GM12878 (cell line): Measurements from ENCODE around the gene DDX10. TPM values are rescaled to one million over a fixed set of nuclear protein-coding genes. Genes with fewer than 3 reads are reported as not detected.

Source experiments
- ATAC-seq: fragments of 200-7000 bp; cut with Tn5 transposase; 3 replicates; pipeline ENCODE4 v1.9.1; 2020; ENCODE audit warnings: mild to moderate bottlenecking, moderate library complexity
- BruUV-seq: library from RNA; stranded (reverse); fragments of 400-500 nt; replicated peaks from 2 replicates; lab custom pipeline; 2021; lab: Mats Ljungman, UMichigan
- CTCF ChIA-PET: fragments of 300-600 bp; sonication (Branson Sonifier 250); formaldehyde crosslinking; extraction: SDS; loops from one replicate; lab custom pipeline; 2021; ENCODE audit warnings: inconsistent platforms; lab: Yijun Ruan, JAX
- POLR2A ChIA-PET: fragments of 350-600 bp; formaldehyde crosslinking; extraction: SDS; loops from one replicate; lab custom pipeline; 2021; ENCODE audit warnings: inconsistent platforms; lab: Charles Lee
- RAD21 ChIA-PET: fragments of 300-600 bp; sonication (Branson Sonifier 250); formaldehyde crosslinking; loops from one replicate; lab custom pipeline; 2023; ENCODE audit warnings: antibody characterized with exemption; ENCODE audit not compliant: unreplicated experiment; lab: Charles Lee
- SMC1A ChIA-PET: fragments of 300-600 bp; sonication (Branson Sonifier 250); formaldehyde crosslinking; loops from one replicate; lab custom pipeline; 2023; ENCODE audit not compliant: unreplicated experiment, uncharacterized antibody; lab: Charles Lee
- DNase-seq: peaks from one replicate; pipeline ENCODE4 v3.0.0-alpha.2; 2011; ENCODE audit warnings: low read depth, low spot score
- FAIRE-seq: peaks from 3 replicates; lab custom pipeline; 2011; peaks lifted over from hg19 to GRCh38; lab: Jason Lieb, UNC
- H2AFZ ChIP-seq: 2 replicates; pipeline ENCODE4 v1.6.0; 2011; ENCODE audit warnings: low read depth, low read length, control low read depth; ENCODE audit not compliant: control insufficient read depth
- H3K27ac ChIP-seq: 2 replicates; pipeline ENCODE4 v1.5.1; 2011; ENCODE audit warnings: control low read depth; ENCODE audit not compliant: control insufficient read depth, insufficient read depth
- H3K27me3 ChIP-seq, 2 experiments: replicated peaks in 1 of 2; 2 replicates each; pipeline versions ENCODE4 v1.6.0 to v1.6.1; 2011; ENCODE audit warnings: low read length in 1 of 2; ENCODE audit not compliant: control insufficient read depth in 2 of 2, insufficient read depth in 2 of 2
- H3K36me3 ChIP-seq, 2 experiments: 2 replicates each; pipeline ENCODE4 v1.5.1; 2011; ENCODE audit warnings: low read length in 1 of 2; ENCODE audit not compliant: control insufficient read depth in 2 of 2, insufficient read depth in 2 of 2
- H3K4me1 ChIP-seq: 2 replicates; pipeline ENCODE4 v1.6.1; 2011; ENCODE audit warnings: mild to moderate bottlenecking, low read length, moderate library complexity, mixed read lengths; ENCODE audit not compliant: control insufficient read depth, insufficient read depth
- H3K4me2 ChIP-seq: 2 replicates; pipeline ENCODE4 v1.6.0; 2011; ENCODE audit warnings: control low read depth; ENCODE audit not compliant: control insufficient read depth, insufficient read depth
- H3K4me3 ChIP-seq: fragments of 200-600 bp; sonication (generic); 2 replicates; pipeline ENCODE4 v1.5.1; 2016
- H3K79me2 ChIP-seq: 2 replicates; pipeline ENCODE4 v1.6.0; 2011; ENCODE audit warnings: low read length; ENCODE audit not compliant: control insufficient read depth, insufficient read depth
- H3K9ac ChIP-seq: 2 replicates; pipeline ENCODE4 v1.8.0; 2011; ENCODE audit warnings: low read length, control low read depth, mixed read lengths; ENCODE audit not compliant: control insufficient read depth, insufficient read depth
- H3K9me3 ChIP-seq: replicated peaks from 3 replicates; pipeline ENCODE4 v1.5.1; 2011; ENCODE audit warnings: mild to moderate bottlenecking, low read length; ENCODE audit not compliant: control insufficient read depth, insufficient read depth
- H4K20me1 ChIP-seq: 2 replicates; pipeline ENCODE4 v1.6.0; 2011; ENCODE audit not compliant: control insufficient read depth, insufficient read depth
- CBX3 ChIP-seq: fragments of 200-600 bp; sonication (generic); IDR thresholded peaks from 2 replicates; pipeline ENCODE4 v1.6.1; 2016; ENCODE audit warnings: low read depth, borderline replicate concordance
- ESRRA ChIP-seq: IDR thresholded peaks from 2 replicates; pipeline ENCODE4 v1.6.1; 2012; ENCODE audit warnings: mild to moderate bottlenecking, low read length, improper control_type of control experiment
- IKZF2 ChIP-seq, 2 experiments: fragments of 450-650 bp; IDR thresholded peaks; 2 replicates each; pipeline ENCODE4 v1.6.1; 2017; ENCODE audit warnings: mild to moderate bottlenecking in 2 of 2, moderate library complexity in 2 of 2
- JUND ChIP-seq: IDR thresholded peaks from 2 replicates; pipeline ENCODE4 v1.6.1; 2012; ENCODE audit warnings: low read depth, mild to moderate bottlenecking, low read length, improper control_type of control experiment, moderate library complexity
- MXI1 ChIP-seq: fragments of 150-350 bp; IDR thresholded peaks from 2 replicates; pipeline ENCODE4 v1.6.1; 2011; ENCODE audit warnings: low read depth, mild to moderate bottlenecking, inconsistent platforms, low read length, improper control_type of control experiment
- SIX5 ChIP-seq: IDR thresholded peaks from 2 replicates; pipeline ENCODE4 v1.6.1; 2011; ENCODE audit warnings: mild to moderate bottlenecking, low read depth, low read length, moderate library complexity; ENCODE audit not compliant: severe bottlenecking
- SREBF2 ChIP-seq: IDR thresholded peaks from 2 replicates; pipeline ENCODE4 v1.6.1; 2012; ENCODE audit warnings: mild to moderate bottlenecking, low read length
- TAF1 ChIP-seq: IDR thresholded peaks from 2 replicates; pipeline ENCODE4 v1.6.1; 2011; ENCODE audit warnings: mild to moderate bottlenecking, low read depth, low read length, borderline replicate concordance
- TCF3 ChIP-seq: IDR thresholded peaks from 2 replicates; pipeline ENCODE4 v1.6.1; 2012; ENCODE audit warnings: low read depth, mild to moderate bottlenecking, low read length, borderline replicate concordance; ENCODE audit not compliant: insufficient read depth
- TCF7 ChIP-seq: IDR thresholded peaks from 2 replicates; pipeline ENCODE4 v1.6.1; 2014; ENCODE audit warnings: antibody characterized with exemption, borderline replicate concordance
- YBX1 ChIP-seq: fragments of 450-650 bp; IDR thresholded peaks from 2 replicates; pipeline ENCODE4 v1.6.1; 2016; ENCODE audit warnings: antibody characterized with exemption
- ZZZ3 ChIP-seq: IDR thresholded peaks from 2 replicates; pipeline ENCODE4 v1.6.1; 2011; ENCODE audit warnings: low read depth; ENCODE audit not compliant: control insufficient read depth, insufficient read length
- WGBS: methylation state at CpG from one replicate; pipeline ENCODE4 v1.1.6; 2016; ENCODE audit warnings: low lambda C conversion rate; ENCODE audit not compliant: insufficient replicate concordance, insufficient coverage; ENCODE audit errors: missing lambda C conversion rate; 5-methylcytosine and 5-hydroxymethylcytosine counted together
- in situ Hi-C: fragments of 300-500 bp; cut with MboI; formaldehyde crosslinking; loops from 9 replicates; pipeline ENCODE4 v1.14.3; 2018; ENCODE audit warnings: mixed read lengths
- intact Hi-C: fragments of 100-400 bp; cut with micrococcal nuclease; formaldehyde crosslinking; loops from one replicate; pipeline ENCODE4 v1.14.2; 2022; ENCODE audit not compliant: unreplicated experiment
- polyA plus RNA-seq, 11 experiments: library from polyadenylated mRNA; depleted of rRNA in 4 of 11; unstranded in 6 of 11; stranded (reverse) in 5 of 11; fragments of >200 nt; fragmentation: Nextera tagmentation in 4 of 11; fragmentation: Illumina TruSeq in 1 of 11; extraction: Ambion mirVana in 4 of 11; extraction: Trizol in 1 of 11; gene quantifications; 1 replicate in 1 of 11; 2 replicates in 10 of 11; pipeline versions ENCODE4 v1.2.1 to v1.2.3, GENCODE V29; 2011 to 2016; ENCODE audit warnings: inconsistent platforms in 2 of 11, missing spikeins in 2 of 11, low read depth in 1 of 11
- total RNA-seq, 4 experiments: library from RNA; depleted of rRNA in 3 of 4; stranded (reverse); fragments of >200 nt in 3 of 4; fragmentation: Illumina TruSeq in 1 of 4; extraction: Trizol in 1 of 4; gene quantifications; 2 replicates each; pipeline versions ENCODE4 v1.2.1 to v1.2.3, GENCODE V29; 2013 to 2021
- TF ChIP-seq, protein P1 (sequence below): fragments of 450-650 bp; IDR thresholded peaks from 2 replicates; pipeline ENCODE4 v1.6.1; 2017; ENCODE audit warnings: mild to moderate bottlenecking
- TF ChIP-seq, protein P2 (sequence below), 3 experiments: IDR thresholded peaks in 2 of 3; conservative IDR thresholded peaks in 1 of 3; 2 replicates each; pipeline ENCODE4 v1.5.1; 2011; ENCODE audit warnings: low read depth in 3 of 3, low read length in 3 of 3, mild to moderate bottlenecking in 3 of 3, control low read depth in 2 of 3, moderate library complexity in 2 of 3, inconsistent platforms in 1 of 3, mixed read lengths in 1 of 3; ENCODE audit not compliant: control insufficient read depth in 2 of 3, insufficient read depth in 1 of 3; ENCODE audit errors: extremely low read depth in 1 of 3
- TF ChIP-seq, protein P3 (sequence below): fragments of 450-650 bp; formaldehyde crosslinking; IDR thresholded peaks from 2 replicates; pipeline ENCODE4 v1.4.0; 2022; ENCODE audit warnings: mild to moderate bottlenecking, moderate library complexity
- TF ChIP-seq, protein P4 (sequence below): IDR thresholded peaks from 2 replicates; pipeline ENCODE4 v1.6.1; 2011; ENCODE audit warnings: low read depth, low read length, improper control_type of control experiment, borderline replicate concordance

Gene DDX10
- total and polyA plus RNA-seq, 10 of the 15 experiments (the other 5 are each of a cell fraction or from before 2014, with no cell fraction given) = 20.9 to 51.5 (median 31.9) TPM

DNA sequence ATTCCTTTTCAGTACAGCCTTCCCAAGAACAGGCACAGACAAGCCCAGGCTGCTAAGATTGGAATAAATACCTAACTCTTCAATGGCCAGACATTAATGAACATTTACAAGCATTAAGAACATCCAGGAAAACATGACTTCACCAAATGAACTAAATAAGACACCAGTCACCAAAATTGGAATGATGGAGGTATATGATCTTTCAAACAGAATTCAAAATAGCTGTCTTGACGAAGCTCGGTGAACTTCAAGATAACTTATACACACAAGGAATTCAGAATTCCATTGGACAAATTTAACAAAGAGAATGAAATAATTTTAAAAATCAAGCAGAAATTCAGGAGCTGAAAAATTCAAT lies 16.4 kb upstream of the DDX10 start:
- SMC1A ChIA-PET = interaction anchor here (0.7 to 12.4 kb wide), 35 partner anchors 11 to 649 kb away, joined by 3 to 130 read pairs (median 5); partner anchors contain the start of genes ATM, CUL5 and NPAT
- H3K4me2 ChIP-seq = no peak overlapping the region
- in situ Hi-C loops = loop anchor here (5.0 kb wide), 1 partner anchor 226 kb away; no protein-coding TSS in a partner anchor

More for the DNA sequence above, 16.4 kb upstream of the DDX10 start:
- ATAC-seq = no peak
- H2AFZ ChIP-seq = no peak overlapping the region
- no peaks in the 10 kb centered on the region for H3K4me1 ChIP-seq
- ChIA-PET CTCF (interaction anchor here (0.6 to 7.2 kb wide), 36 partner anchors 10 to 655 kb away, joined by 3 to 93 read pairs (median 4); partner anchors contain the start of genes ATM, C11orf65 and DDX10), POLR2A (interaction anchor here (0.6 kb wide), 1 partner anchor 513 kb away, joined by 4 read pairs; no protein-coding TSS in a partner anchor), RAD21 (interaction anchor here (0.6 to 11.0 kb wide), 19 partner anchors 8 to 427 kb away, joined by 3 to 102 read pairs (median 4); partner anchors contain the start of genes ATM and NPAT)
- H3K36me3 ChIP-seq = no peaks in the 10 kb centered on the region
- WGBS = 66% methylated on average over 2 of the region's 2 CpGs
- H3K79me2 ChIP-seq = no peaks in the 10 kb centered on the region
- no peak for FAIRE-seq
- H3K9ac ChIP-seq = no peak overlapping the region
- H3K27ac ChIP-seq = no peak overlapping the region
- H3K27me3 ChIP-seq = no peaks in the 10 kb centered on the region
- no peaks in the 10 kb centered on the region for H3K9me3 ChIP-seq
- no TSS peak for BruUV-seq
- no peak for DNase-seq
- no peaks in the 10 kb centered on the region for H4K20me1 ChIP-seq
- TF ChIP-seq TCF3 (no peak), SREBF2 (no peak), ESRRA (no peak), CBX3 (no peak), SIX5 (no peak), IKZF2 (IDR thresholded peaks at IDR 0.05) (no peak), ZZZ3 (no peak), TAF1 (no peak), JUND (no peak), TCF7 (no peak), YBX1 (no peak), MXI1 (no peak)
- TF ChIP-seq, protein P1, sequence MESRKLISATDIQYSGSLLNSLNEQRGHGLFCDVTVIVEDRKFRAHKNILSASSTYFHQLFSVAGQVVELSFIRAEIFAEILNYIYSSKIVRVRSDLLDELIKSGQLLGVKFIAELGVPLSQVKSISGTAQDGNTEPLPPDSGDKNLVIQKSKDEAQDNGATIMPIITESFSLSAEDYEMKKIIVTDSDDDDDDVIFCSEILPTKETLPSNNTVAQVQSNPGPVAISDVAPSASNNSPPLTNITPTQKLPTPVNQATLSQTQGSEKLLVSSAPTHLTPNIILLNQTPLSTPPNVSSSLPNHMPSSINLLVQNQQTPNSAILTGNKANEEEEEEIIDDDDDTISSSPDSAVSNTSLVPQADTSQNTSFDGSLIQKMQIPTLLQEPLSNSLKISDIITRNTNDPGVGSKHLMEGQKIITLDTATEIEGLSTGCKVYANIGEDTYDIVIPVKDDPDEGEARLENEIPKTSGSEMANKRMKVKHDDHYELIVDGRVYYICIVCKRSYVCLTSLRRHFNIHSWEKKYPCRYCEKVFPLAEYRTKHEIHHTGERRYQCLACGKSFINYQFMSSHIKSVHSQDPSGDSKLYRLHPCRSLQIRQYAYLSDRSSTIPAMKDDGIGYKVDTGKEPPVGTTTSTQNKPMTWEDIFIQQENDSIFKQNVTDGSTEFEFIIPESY = no peak
- TF ChIP-seq, protein P2, sequence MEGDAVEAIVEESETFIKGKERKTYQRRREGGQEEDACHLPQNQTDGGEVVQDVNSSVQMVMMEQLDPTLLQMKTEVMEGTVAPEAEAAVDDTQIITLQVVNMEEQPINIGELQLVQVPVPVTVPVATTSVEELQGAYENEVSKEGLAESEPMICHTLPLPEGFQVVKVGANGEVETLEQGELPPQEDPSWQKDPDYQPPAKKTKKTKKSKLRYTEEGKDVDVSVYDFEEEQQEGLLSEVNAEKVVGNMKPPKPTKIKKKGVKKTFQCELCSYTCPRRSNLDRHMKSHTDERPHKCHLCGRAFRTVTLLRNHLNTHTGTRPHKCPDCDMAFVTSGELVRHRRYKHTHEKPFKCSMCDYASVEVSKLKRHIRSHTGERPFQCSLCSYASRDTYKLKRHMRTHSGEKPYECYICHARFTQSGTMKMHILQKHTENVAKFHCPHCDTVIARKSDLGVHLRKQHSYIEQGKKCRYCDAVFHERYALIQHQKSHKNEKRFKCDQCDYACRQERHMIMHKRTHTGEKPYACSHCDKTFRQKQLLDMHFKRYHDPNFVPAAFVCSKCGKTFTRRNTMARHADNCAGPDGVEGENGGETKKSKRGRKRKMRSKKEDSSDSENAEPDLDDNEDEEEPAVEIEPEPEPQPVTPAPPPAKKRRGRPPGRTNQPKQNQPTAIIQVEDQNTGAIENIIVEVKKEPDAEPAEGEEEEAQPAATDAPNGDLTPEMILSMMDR (IDR thresholded peaks at IDR 0.05 in 2 of 3, conservative IDR thresholded peaks at IDR 0.05 in 1 of 3; ENCODE audit: control insufficient read depth in 2 of 3, extremely low read depth in 1 of 3, insufficient read depth in 1 of 3, low read depth in 3 of 3, low read length in 3 of 3) = no peak
- TF ChIP-seq, protein P3, sequence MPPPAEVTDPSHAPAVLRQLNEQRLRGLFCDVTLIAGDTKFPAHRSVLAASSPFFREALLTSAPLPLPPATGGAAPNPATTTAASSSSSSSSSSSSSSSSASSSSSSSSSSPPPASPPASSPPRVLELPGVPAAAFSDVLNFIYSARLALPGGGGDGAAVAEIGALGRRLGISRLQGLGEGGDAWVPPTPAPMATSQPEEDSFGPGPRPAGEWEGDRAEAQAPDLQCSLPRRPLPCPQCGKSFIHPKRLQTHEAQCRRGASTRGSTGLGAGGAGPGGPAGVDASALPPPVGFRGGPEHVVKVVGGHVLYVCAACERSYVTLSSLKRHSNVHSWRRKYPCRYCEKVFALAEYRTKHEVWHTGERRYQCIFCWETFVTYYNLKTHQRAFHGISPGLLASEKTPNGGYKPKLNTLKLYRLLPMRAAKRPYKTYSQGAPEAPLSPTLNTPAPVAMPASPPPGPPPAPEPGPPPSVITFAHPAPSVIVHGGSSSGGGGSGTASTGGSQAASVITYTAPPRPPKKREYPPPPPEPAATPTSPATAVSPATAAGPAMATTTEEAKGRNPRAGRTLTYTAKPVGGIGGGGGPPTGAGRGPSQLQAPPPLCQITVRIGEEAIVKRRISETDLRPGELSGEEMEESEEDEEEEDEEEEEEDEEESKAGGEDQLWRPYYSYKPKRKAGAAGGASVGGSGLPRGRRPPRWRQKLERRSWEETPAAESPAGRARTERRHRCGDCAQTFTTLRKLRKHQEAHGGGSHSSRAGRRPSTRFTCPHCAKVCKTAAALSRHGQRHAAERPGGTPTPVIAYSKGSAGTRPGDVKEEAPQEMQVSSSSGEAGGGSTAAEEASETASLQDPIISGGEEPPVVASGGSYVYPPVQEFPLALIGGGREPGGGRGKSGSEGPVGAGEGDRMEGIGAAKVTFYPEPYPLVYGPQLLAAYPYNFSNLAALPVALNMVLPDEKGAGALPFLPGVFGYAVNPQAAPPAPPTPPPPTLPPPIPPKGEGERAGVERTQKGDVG (CRISPR knock-in tag) = no peak
- TF ChIP-seq, protein P4, sequence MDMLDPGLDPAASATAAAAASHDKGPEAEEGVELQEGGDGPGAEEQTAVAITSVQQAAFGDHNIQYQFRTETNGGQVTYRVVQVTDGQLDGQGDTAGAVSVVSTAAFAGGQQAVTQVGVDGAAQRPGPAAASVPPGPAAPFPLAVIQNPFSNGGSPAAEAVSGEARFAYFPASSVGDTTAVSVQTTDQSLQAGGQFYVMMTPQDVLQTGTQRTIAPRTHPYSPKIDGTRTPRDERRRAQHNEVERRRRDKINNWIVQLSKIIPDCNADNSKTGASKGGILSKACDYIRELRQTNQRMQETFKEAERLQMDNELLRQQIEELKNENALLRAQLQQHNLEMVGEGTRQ = no peak
- no peak overlapping the region for H3K4me3 ChIP-seq
- intact Hi-C loops = loop anchor here (1.0 to 10.0 kb wide), 6 partner anchors 60 to 644 kb away; partner anchors contain the start of genes C11orf65 and CUL5
